Lower leg skin (tissue), 3 donors: ENCODE measurements around the gene CACFD1.

ENCODE experiments used
- CTCF ChIP-seq, 3 donors: fragments of 450-650 bp; IDR thresholded peaks; one replicate each; pipeline ENCODE4 v1.5.1; 2016; ENCODE audit warnings: antibody characterized with exemption in 3 of 3, mild to moderate bottlenecking in 3 of 3, moderate library complexity in 2 of 3
- POLR2A ChIP-seq, 2 donors: fragments of 450-650 bp; IDR thresholded peaks; one replicate each; pipeline ENCODE4 v1.6.1; 2016 to 2017; ENCODE audit warnings: antibody characterized with exemption in 2 of 2, mild to moderate bottlenecking in 1 of 2, moderate library complexity in 1 of 2

GRCh38 chr9:133468374-133468773 lies 8.6 kb downstream of the CACFD1 start:
- TF ChIP-seq CTCF (IDR thresholded peaks at IDR 0.05) = no peak
- TF ChIP-seq POLR2A (IDR thresholded peaks at IDR 0.05) = no peak
